SK-N-SH (cell line): Measurements from ENCODE around the gene ACYP2. TPM values are rescaled to one million over a fixed set of nuclear protein-coding genes. Genes with fewer than 3 reads are reported as not detected.

Source experiments
- CTCF ChIA-PET: fragments of 300-600, 350-600 bp; formaldehyde crosslinking; extraction: SDS; loops from one replicate; lab custom pipeline; 2021; lab: Yijun Ruan, JAX
- POLR2A ChIA-PET: fragments of 350-600 bp; sonication (Branson Sonifier 250); formaldehyde crosslinking; extraction: SDS; loops from one replicate; lab custom pipeline; 2020; ENCODE audit warnings: antibody characterized with exemption, inconsistent platforms; lab: Yijun Ruan, JAX
- DNase-seq: peaks from one replicate; pipeline ENCODE4 v3.0.0; 2012
- H2AFZ ChIP-seq: fragments of 200-600 bp; sonication (generic); 2 replicates; pipeline ENCODE4 v1.8.1; 2016; ENCODE audit warnings: antibody characterized with exemption, mild to moderate bottlenecking, low read depth
- H3F3A ChIP-seq: fragments of 200-600 bp; sonication (generic); replicated peaks from 2 replicates; pipeline ENCODE3; 2016; ENCODE audit warnings: antibody characterized with exemption, mild to moderate bottlenecking; ENCODE audit not compliant: insufficient read depth
- H3K27ac ChIP-seq, 2 experiments: fragments of 200-500 bp in 1 of 2; fragments of 200-600 bp in 1 of 2; sonication (Bioruptor generic) in 1 of 2; sonication (generic), shearing (Covaris generic) in 1 of 2; 2 replicates each; pipeline versions ENCODE4 v1.5.1 to v1.6.1; 2014 to 2016; ENCODE audit warnings: low read depth in 2 of 2, inconsistent platforms in 1 of 2, low read length in 1 of 2, mild to moderate bottlenecking in 1 of 2, mixed read lengths in 1 of 2
- H3K27me3 ChIP-seq: fragments of 200-600 bp; sonication (generic), shearing (Covaris generic); 2 replicates; pipeline ENCODE4 v1.6.1; 2016; ENCODE audit warnings: mixed run types; ENCODE audit not compliant: insufficient read depth
- H3K36me3 ChIP-seq, 2 experiments: fragments of 200-500 bp in 1 of 2; fragments of 200-600 bp in 1 of 2; sonication (Bioruptor generic) in 1 of 2; sonication (generic) in 1 of 2; replicated peaks in 1 of 2; 2 replicates each; pipeline versions ENCODE3 to v1.5.1; 2014 to 2016; ENCODE audit warnings: low read length in 1 of 2, mild to moderate bottlenecking in 1 of 2; ENCODE audit not compliant: insufficient read depth in 2 of 2, control insufficient read depth in 1 of 2
- H3K4me1 ChIP-seq, 2 experiments: fragments of 200-500 bp in 1 of 2; fragments of 200-600 bp in 1 of 2; sonication (Bioruptor generic) in 1 of 2; sonication (generic), shearing (Covaris generic) in 1 of 2; 2 replicates each; pipeline versions ENCODE4 v1.5.1 to v1.6.1; 2014 to 2016; ENCODE audit warnings: low read depth in 1 of 2, low read length in 1 of 2, mixed run types in 1 of 2; ENCODE audit not compliant: insufficient read depth in 2 of 2, control insufficient read depth in 1 of 2
- H3K4me2 ChIP-seq: fragments of 200-600 bp; sonication (generic), shearing (Covaris generic); 2 replicates; pipeline ENCODE4 v1.6.1; 2017; ENCODE audit warnings: mixed run types
- H3K4me3 ChIP-seq, 2 experiments: fragments of 200-500 bp in 1 of 2; fragments of 200-600 bp in 1 of 2; sonication (Bioruptor generic) in 1 of 2; sonication (generic), shearing (Covaris generic) in 1 of 2; 2 replicates each; pipeline versions ENCODE4 v1.5.1 to v1.8.1; 2014 to 2016; ENCODE audit warnings: low read depth in 2 of 2, inconsistent platforms in 1 of 2, low read length in 1 of 2, mild to moderate bottlenecking in 1 of 2, mixed read lengths in 1 of 2, moderate library complexity in 1 of 2
- H3K79me2 ChIP-seq: fragments of 200-600 bp; sonication (generic); 2 replicates; pipeline ENCODE4 v1.8.1; 2017; ENCODE audit warnings: mild to moderate bottlenecking; ENCODE audit not compliant: insufficient read depth
- H3K9ac ChIP-seq: fragments of 200-600 bp; sonication (generic); 2 replicates; pipeline ENCODE4 v1.6.1; 2017; ENCODE audit warnings: mixed run types
- H3K9me2 ChIP-seq: fragments of 200-600 bp; sonication (generic); 2 replicates; pipeline ENCODE4 v1.6.1; 2017; ENCODE audit warnings: mixed run types
- H3K9me3 ChIP-seq: fragments of 200-600 bp; sonication (generic); 2 replicates; pipeline ENCODE4 v1.6.1; 2017; ENCODE audit warnings: mixed run types, mild to moderate bottlenecking, moderate library complexity
- H4K20me1 ChIP-seq: fragments of 200-600 bp; sonication (generic); 2 replicates; pipeline ENCODE4 v1.6.1; 2017; ENCODE audit warnings: mild to moderate bottlenecking, mixed run types; ENCODE audit not compliant: insufficient read depth
- ELF1 ChIP-seq: IDR thresholded peaks from 2 replicates; pipeline ENCODE4 v1.4.0; 2012
- FOXJ3 ChIP-seq: sonication (generic); formaldehyde crosslinking; IDR thresholded peaks from 2 replicates; pipeline ENCODE4 v1.5.1; 2020; ENCODE audit warnings: mild to moderate bottlenecking, missing genetic modification reagents
- GABPA ChIP-seq: IDR thresholded peaks from 2 replicates; pipeline ENCODE4 v1.4.0; 2012; ENCODE audit warnings: low read depth, mild to moderate bottlenecking
- GATA2 ChIP-seq: sonication (generic); formaldehyde crosslinking; IDR thresholded peaks from 2 replicates; pipeline ENCODE4 v1.5.0; 2020; ENCODE audit warnings: mild to moderate bottlenecking, missing genetic modification reagents
- MXI1 ChIP-seq: IDR thresholded peaks from 2 replicates; pipeline ENCODE4 v1.6.1; 2012; ENCODE audit warnings: mild to moderate bottlenecking, low read depth, low read length, improper control_type of control experiment
- NRF1 ChIP-seq: IDR thresholded peaks from 2 replicates; pipeline ENCODE4 v1.6.1; 2012; ENCODE audit warnings: low read depth, mild to moderate bottlenecking, low read length
- POLR2AphosphoS5 ChIP-seq: IDR thresholded peaks from 2 replicates; pipeline ENCODE4 v1.6.1; 2012; ENCODE audit warnings: low read depth, low read length
- RAD21 ChIP-seq: IDR thresholded peaks from 2 replicates; pipeline ENCODE4 v1.6.1; 2012; ENCODE audit warnings: mild to moderate bottlenecking, low read length
- RFX5 ChIP-seq: IDR thresholded peaks from 2 replicates; pipeline ENCODE4 v1.6.1; 2012; ENCODE audit warnings: mild to moderate bottlenecking, improper control_type of control experiment, low read length
- RXRA ChIP-seq: IDR thresholded peaks from 2 replicates; pipeline ENCODE4 v1.4.0; 2012; ENCODE audit warnings: low read depth, mild to moderate bottlenecking, borderline replicate concordance
- SMC3 ChIP-seq: IDR thresholded peaks from 2 replicates; pipeline ENCODE4 v1.6.1; 2012; ENCODE audit warnings: low read depth, low read length, improper control_type of control experiment
- TCF12 ChIP-seq: IDR thresholded peaks from 2 replicates; pipeline ENCODE4 v1.4.0; 2012
- TEAD4 ChIP-seq: IDR thresholded peaks from 2 replicates; pipeline ENCODE4 v1.4.0; 2012; ENCODE audit warnings: mild to moderate bottlenecking, borderline replicate concordance; ENCODE audit not compliant: insufficient read depth
- YY1 ChIP-seq: IDR thresholded peaks from 2 replicates; pipeline ENCODE4 v1.4.0; 2012; ENCODE audit warnings: low read depth, mild to moderate bottlenecking
- WGBS: methylation state at CpG from one replicate; pipeline ENCODE4 v1.1.6; 2017; ENCODE audit warnings: low lambda C conversion rate; 5-methylcytosine and 5-hydroxymethylcytosine counted together
- polyA plus RNA-seq, 3 experiments: library from polyadenylated mRNA; depleted of rRNA; stranded (reverse); fragments of >200 nt; gene quantifications; 2 replicates each; pipeline ENCODE4 v1.2.3, GENCODE V29; 2012
- TF ChIP-seq, protein P1 (sequence below): IDR thresholded peaks from 2 replicates; pipeline ENCODE4 v1.4.0; 2012; ENCODE audit warnings: low read depth
- TF ChIP-seq, protein P2 (sequence below): fragments of 200-600 bp; sonication (generic); IDR thresholded peaks from 2 replicates; pipeline ENCODE4 v1.6.1; 2017; ENCODE audit warnings: antibody characterized with exemption, mild to moderate bottlenecking, moderate library complexity
- TF ChIP-seq, protein P3 (sequence below): IDR thresholded peaks from 2 replicates; pipeline ENCODE4 v1.4.0; 2012; ENCODE audit warnings: low read depth, borderline replicate concordance

ACYP2 gene
- polyA plus RNA-seq, 1 of the 3 experiments (the other 2 are of a cell fraction) = 8.8 TPM

DNA sequence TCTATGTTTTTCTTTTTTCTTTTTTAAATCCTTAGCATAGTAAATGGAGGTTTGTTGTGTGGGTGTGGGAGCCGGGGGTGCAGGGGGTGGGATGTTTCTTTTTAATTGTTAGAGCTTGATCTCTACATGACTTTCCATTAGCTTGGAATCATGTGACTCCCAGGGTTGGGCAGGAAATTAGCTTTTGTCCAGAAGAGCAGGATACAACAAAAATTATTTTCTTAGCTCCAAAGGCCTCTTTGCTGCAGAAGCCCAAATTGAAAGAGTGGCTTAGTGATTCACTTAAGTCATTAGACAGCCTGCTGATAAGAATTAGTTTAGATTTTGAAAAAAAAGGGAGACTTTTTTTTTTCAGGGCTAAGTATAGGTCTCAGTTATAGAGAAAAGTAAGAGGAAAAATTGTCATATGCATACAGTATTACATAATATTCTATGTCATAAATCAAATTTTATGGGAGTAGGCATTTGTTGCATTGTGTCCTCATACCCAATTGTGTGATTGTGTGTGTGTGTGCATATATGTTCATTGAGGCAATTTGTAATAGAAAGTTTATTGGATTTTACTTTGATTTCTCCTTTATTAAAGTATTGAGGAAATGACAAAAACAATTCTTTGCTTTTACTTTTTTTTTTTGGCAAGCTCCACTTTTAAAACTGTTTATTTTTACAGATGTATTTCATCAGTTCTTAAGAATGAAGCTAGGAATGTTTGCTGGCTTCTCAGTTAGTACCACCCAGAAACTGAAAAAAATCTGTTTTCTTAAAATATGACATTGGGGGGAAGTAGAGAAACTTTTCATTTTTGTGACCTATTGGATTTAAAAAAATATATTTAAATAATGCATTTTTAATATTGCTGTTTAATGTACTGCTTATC, 93.2 kb downstream of the ACYP2 start:
- H2AFZ ChIP-seq = peak overlapping the region; percentile 52; the same call in 1 of the 2 replicates

DNA sequence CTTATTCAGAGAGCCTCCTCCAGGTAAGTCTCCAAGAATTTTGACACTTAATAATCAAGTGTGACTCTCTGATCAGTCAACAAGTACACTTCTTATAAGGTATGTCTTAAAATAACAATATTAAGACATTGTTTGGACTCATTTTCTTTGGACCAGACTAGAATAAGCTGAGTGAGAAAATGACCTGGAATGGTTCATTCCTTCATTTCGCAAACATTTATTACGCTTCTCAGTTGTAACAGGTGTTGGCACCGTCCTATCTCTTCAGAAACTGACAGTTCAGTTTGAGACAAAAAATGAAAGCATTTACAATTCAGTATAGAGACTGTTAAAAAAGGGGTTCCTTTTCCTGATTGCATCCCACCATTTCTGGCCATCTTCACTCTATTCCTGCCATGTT, 94.0 kb downstream of the ACYP2 start:
- no peak overlapping the region for H3K4me3 ChIP-seq
- no peaks in the 10 kb centered on the region for H4K20me1 ChIP-seq
- 97% methylated on average over 3 of the region's 3 CpGs for WGBS
- H3K4me2 ChIP-seq = no peak overlapping the region
- no peak overlapping the region; the same call in 1 of the 2 replicates for H3K9ac ChIP-seq
- TF ChIP-seq, protein P1, sequence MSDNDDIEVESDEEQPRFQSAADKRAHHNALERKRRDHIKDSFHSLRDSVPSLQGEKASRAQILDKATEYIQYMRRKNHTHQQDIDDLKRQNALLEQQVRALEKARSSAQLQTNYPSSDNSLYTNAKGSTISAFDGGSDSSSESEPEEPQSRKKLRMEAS = no peak
- TF ChIP-seq NRF1 (no peak), RFX5 (no peak), POLR2AphosphoS5 (no peak), MXI1 (no peak), YY1 (no peak), GABPA (no peak), FOXJ3 (CRISPR knock-in tag) (no peak), TEAD4 (no peak), GATA2 (CRISPR knock-in tag) (no peak), SMC3 (no peak), RXRA (no peak)
- TF ChIP-seq, protein P2, sequence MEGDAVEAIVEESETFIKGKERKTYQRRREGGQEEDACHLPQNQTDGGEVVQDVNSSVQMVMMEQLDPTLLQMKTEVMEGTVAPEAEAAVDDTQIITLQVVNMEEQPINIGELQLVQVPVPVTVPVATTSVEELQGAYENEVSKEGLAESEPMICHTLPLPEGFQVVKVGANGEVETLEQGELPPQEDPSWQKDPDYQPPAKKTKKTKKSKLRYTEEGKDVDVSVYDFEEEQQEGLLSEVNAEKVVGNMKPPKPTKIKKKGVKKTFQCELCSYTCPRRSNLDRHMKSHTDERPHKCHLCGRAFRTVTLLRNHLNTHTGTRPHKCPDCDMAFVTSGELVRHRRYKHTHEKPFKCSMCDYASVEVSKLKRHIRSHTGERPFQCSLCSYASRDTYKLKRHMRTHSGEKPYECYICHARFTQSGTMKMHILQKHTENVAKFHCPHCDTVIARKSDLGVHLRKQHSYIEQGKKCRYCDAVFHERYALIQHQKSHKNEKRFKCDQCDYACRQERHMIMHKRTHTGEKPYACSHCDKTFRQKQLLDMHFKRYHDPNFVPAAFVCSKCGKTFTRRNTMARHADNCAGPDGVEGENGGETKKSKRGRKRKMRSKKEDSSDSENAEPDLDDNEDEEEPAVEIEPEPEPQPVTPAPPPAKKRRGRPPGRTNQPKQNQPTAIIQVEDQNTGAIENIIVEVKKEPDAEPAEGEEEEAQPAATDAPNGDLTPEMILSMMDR = no peak
- TF ChIP-seq, all 33 proteins: peak for 0
- no peak overlapping the region for H2AFZ ChIP-seq
- ChIA-PET CTCF (interaction anchor here (0.8 kb wide), 1 partner anchor 17 kb away, joined by 3 read pairs; no protein-coding TSS in a partner anchor), POLR2A (no interaction called here)
- no peaks in the 10 kb centered on the region for H3K9me3 ChIP-seq
- H3K4me1 ChIP-seq = peaks cover 15 to 23% of the 10 kb centered on the region in 2 experiments
- no peaks in the 10 kb centered on the region for H3K27me3 ChIP-seq
- peak overlapping the region; percentile 48 to 72; a peak in 2 of 4 replicates for H3K27ac ChIP-seq
- H3F3A ChIP-seq = peaks cover 5% of the 10 kb centered on the region
- H3K36me3 ChIP-seq = no peaks in the 10 kb centered on the region
- H3K9me2 ChIP-seq = no peaks in the 10 kb centered on the region
- H3K79me2 ChIP-seq = no peaks in the 10 kb centered on the region
- no peak for DNase-seq

More for the DNA sequence above, 93.2 kb downstream of the ACYP2 start:
- TF ChIP-seq TCF12 (no peak; the same call in 1 of the 2 replicates), ELF1 (no peak), NRF1 (no peak), RAD21 (no peak)
- TF ChIP-seq, protein P3, sequence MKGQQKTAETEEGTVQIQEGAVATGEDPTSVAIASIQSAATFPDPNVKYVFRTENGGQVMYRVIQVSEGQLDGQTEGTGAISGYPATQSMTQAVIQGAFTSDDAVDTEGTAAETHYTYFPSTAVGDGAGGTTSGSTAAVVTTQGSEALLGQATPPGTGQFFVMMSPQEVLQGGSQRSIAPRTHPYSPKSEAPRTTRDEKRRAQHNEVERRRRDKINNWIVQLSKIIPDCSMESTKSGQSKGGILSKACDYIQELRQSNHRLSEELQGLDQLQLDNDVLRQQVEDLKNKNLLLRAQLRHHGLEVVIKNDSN = peak; percentile 18; the same call in 1 of the 2 replicates
- TF ChIP-seq, all 33 proteins: peak for 1
- Histone ChIP-seq H3K4me2 (peak overlapping the region; percentile 53; the same call in 1 of the 2 replicates), H3K9me3 (no peaks in the 10 kb centered on the region), H3F3A (peaks cover 5% of the 10 kb centered on the region), H3K4me1 (peaks cover 15 to 23% of the 10 kb centered on the region in 2 experiments), H3K9me2 (no peaks in the 10 kb centered on the region), H3K36me3 (no peaks in the 10 kb centered on the region), H3K4me3 (no peak overlapping the region), H3K27ac (peak overlapping the region; percentile 48 to 72), H3K9ac (no peak overlapping the region; the same call in 1 of the 2 replicates), H4K20me1 (no peaks in the 10 kb centered on the region), H3K79me2 (no peaks in the 10 kb centered on the region), H3K27me3 (no peaks in the 10 kb centered on the region)
- ChIA-PET CTCF (interaction anchor here (0.6 to 2.0 kb wide), 5 partner anchors 29 to 496 kb away, joined by 3 to 9 read pairs (median 3); no protein-coding TSS in a partner anchor), POLR2A (no interaction called here)
- DNase-seq = peak; percentile 29
- WGBS = 50% methylated on average over 1 of the region's 1 CpG
